GM21723 (cell line): Measurements from ENCODE around the gene NRIP1.
"Not testable (repeated sequence)": the region's sequence is repeated elsewhere in the genome, so short reads cannot be mapped to it uniquely, and the experiment has no call there.

Experiments
- ATAC-seq: cut with Tn5 transposase; IDR thresholded peaks from one replicate; pipeline ENCODE4 v1.9.1; 2021; ENCODE audit warnings: mild to moderate bottlenecking, moderate library complexity; ENCODE audit not compliant: unreplicated experiment

Gene NRIP1

GRCh38 chr21:14982336-14982735, 82.5 kb downstream of the NRIP1 start:
- ATAC-seq = no peak

DNA sequence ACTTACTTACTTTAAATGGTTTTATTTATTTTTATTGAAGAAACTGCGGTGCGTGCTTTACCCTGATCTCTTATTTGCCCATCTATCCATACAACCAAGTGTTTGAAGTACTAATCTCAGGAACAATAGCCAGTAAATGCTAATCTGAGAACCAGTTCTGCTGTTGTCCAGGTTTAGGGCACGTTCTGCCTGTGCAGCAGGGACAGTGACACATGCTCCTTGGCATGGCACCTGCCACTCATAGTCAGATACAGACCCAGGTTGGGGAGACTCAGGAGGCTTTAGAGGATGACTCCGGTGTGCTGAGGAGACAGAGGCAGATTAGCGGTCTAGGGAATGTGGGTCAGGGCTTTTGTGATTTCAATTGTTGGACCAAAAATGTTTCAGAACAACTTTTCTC, 83.6 kb downstream of the NRIP1 start:
- ATAC-seq = no peak

DNA sequence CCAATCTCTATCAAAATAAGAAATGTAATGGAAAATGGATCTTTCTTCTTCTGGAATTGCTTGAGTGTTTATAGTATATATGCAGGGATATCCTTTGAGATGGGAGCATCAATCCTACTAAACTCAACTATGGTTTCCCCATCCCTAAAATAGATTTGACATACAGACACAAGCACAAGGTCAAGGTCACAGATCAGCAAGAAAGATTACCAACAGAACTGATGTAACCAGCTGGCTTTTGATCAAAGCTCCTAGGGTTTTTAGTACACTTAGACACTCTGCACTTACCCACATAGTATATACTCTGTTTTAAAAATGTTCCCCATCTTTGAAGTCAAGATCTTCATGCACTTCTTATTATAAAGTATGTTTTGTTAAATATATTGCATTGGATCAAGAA, 85.5 kb downstream of the NRIP1 start:
- no peak for ATAC-seq

- no peak for ATAC-seq
Measured at GRCh38 chr21:14977814-14978213, 87.0 kb downstream of the NRIP1 start.

- no peak for ATAC-seq
Measured at GRCh38 chr21:14975136-14975919, 89.5 kb downstream of the NRIP1 start.

- ATAC-seq = no peak
Measured at GRCh38 chr21:14972678-14973077, 92.1 kb downstream of the NRIP1 start.

DNA sequence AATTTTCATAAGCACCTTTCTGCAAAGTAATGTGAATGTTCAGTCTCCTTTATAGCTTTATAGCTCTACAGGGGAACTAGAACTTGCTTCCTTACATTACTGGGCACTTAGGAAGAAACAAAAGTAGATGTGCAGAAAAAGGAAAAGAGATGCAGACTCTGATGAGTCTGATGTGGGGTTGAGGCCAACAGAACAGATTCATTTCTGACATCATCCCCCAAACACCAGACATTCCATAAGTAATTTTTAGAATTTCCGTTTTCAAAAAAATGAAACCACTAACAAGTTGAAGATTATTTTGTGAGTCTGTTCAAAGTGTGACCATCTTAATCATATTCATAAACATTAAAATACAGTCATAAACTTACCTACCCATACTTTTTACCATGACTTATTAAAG, 96.0 kb downstream of the NRIP1 start:
- ATAC-seq = no peak

DNA sequence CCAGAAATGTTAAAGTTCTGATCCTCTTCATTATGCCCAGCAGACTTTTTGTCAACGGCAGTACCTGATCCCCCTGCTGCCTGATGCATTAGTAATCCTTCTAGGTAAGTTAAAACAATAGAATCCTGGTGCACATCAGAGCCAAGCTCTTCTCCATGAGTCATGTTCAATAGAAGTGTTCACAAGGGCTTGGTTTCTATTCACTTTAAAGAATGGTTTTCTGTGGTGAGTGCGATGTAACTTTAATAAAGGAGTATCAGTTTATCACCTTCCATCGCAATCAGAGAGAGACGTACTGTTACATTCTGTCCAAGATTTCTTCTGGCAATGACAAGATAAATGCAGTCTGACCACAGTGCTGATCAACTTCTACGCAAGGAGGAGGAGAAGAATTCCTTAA, 96.8 kb downstream of the NRIP1 start:
- ATAC-seq = no peak

DNA sequence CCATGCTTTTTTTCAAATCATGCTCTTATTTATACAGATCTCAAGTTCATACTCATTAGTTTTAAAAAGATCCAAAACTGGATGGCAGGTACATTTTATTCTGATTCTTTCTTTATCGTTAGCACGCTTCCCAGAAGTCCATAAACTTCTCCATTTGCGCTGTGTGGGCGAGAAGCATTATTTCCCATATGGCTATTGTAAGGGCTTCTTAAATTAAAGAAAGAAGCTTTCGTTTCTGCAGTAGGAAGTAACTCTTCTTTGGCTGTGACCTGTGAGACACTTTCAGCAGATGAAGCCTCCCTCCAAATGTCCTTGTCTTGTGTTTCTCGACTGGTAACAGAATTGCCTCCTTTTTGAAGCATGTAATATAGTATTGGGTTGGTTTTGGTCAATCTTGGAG, 100.2 kb downstream of the NRIP1 start:
- ATAC-seq = no peak

- no peak for ATAC-seq
Measured at GRCh38 chr21:14962217-14962616, 102.6 kb downstream of the NRIP1 start.

DNA sequence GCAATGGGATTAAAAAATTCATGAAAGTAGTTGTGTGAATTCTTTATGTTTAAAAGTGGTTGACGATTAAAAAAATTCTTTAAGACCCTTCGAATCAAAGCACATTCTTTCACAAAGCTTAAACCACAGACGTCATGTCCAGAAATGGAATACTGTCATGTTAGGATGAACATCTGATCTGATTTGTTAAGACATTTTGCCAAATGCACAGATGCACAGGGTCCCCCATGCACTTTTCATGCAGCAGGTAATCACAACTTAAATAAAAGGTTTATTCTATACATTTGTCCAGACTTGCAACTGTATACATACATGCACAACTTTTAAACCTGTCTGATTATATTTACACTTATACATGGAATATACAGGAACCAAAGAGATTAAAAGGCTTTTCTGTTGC, 103.3 kb downstream of the NRIP1 start:
- ATAC-seq = no peak

DNA sequence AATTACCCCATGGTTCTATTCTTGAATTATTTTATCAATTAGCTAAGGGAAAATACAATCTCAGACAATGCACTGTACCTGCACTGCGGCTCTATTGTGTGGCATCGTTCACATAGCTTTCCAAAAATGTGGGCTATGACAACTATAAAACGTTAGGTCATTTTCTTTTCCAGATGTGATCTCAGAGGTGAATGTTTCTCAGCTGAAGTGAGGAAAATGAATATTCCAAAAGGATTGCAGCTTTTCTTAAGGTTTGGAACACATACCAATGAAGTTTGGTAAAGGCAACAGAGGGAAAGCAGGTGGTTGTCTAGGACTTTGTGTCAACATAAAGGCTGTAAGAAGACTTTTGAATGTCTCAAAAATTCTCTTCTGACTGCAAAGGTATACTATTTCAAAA, 105.5 kb downstream of the NRIP1 start:
- no peak for ATAC-seq

- no peak for ATAC-seq
Measured at GRCh38 chr21:14957836-14958235, 107.0 kb downstream of the NRIP1 start.

GRCh38 chr21:14956807-14957206, 108.0 kb downstream of the NRIP1 start:
- ATAC-seq = no peak

GRCh38 chr21:14955936-14956520, 108.8 kb downstream of the NRIP1 start:
- no peak for ATAC-seq

- ATAC-seq = no peak
Measured at GRCh38 chr21:14952916-14953315, 111.9 kb downstream of the NRIP1 start.

DNA sequence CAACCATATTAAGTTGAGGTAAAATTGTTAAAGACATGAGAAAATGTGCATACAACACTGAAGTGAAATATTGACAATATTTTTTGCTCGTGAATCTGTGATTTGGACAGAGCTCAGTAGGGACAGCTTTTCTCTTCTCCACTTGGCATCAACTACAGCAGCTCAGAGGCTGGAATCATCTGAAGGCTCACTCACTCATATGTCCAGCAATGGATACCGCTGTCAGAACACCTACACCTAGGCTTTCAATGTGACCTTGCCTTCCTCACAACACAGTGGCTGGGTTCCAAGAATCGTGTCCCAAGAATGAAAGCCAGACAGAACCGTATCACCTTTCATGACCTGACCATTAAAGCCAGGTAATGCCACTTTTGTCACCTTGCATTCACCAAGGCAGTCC, 115.2 kb downstream of the NRIP1 start:
- no peak for ATAC-seq

GRCh38 chr21:14947613-14948160, 117.1 kb downstream of the NRIP1 start:
- no peak for ATAC-seq

DNA sequence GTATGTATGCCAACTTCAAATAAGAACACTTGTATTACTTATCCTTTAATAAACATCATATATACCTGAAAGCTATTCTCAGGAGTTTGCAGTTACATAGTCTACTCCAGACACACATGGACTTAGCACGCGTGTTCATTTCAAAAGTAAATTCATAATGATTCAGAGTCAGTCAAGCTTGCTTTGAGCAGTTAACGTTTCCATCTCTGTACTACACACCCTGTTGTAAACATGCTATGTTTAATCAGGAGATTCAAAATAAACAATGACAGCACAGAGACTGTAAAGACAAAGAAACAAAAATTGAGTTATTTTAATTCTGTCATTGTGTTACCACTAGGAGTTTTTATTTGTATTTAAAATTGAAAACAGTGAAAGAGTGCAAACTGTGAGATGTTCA, 119.6 kb downstream of the NRIP1 start:
- no peak for ATAC-seq

GRCh38 chr21:14943616-14944015, 121.2 kb downstream of the NRIP1 start:
- ATAC-seq = no peak

DNA sequence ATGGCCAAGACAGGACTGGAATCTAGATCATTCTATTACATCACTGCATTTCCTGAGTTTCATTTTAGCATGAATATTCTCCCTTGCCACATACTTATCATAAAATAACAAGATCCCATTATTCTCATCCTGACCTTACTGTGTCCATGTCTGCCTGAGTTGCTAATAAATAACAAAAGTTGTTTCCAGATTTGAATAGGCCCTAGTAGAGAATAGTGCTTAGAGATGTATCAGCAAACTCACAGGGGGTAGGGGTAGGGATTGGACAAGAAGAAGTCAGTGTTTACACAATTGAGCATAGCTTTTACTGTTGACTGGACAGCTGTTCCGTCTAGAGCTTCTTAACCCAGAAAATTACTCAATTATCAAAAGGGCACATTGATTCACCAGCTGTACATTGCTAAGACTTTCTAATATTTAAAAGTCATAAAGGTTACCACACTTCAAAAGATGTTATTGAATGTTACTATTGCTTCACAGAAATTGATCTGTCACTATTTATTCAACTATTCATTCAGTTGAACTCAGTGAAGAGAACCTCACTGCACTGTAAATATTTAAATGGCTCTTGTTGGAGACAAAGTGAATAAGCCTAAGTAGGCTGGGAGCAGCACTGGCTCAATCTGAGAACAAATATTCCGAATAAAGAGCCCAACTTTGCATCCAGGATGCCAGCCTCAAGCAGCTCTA, 121.9 kb downstream of the NRIP1 start:
- ATAC-seq = no peak

GRCh38 chr21:14927324-14927723, 137.5 kb downstream of the NRIP1 start:
- ATAC-seq = not testable (repeated sequence)
